Measurements from ENCODE around the gene ZFP36L1.

ZFP36L1 gene

DNA sequence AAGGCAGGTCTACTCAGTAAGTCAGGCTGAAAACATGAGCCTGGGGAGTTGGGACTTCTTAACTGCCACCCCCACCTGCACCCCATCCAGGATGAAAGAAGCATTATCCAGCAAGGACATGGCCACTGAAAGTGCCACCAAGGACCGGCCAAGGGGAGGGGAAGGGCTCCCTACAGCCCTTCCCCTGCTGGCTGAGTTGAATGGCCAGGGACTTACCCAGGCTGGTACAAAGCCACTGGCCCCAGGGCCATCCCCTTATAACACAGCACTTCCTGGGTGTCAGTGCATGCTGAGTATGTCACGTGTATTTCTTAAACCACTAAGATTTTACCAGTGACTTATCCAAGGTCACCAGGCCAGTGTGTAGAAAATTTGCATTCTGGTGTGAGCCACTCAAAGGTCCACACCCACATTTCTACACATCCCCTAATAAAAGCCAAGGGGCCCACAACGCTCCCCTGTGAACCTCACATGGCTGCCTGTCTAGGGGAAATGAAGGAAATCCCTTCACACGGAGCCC, 29.3 kb upstream of the ZFP36L1 start:
- TF ChIP-seq, protein P1, sequence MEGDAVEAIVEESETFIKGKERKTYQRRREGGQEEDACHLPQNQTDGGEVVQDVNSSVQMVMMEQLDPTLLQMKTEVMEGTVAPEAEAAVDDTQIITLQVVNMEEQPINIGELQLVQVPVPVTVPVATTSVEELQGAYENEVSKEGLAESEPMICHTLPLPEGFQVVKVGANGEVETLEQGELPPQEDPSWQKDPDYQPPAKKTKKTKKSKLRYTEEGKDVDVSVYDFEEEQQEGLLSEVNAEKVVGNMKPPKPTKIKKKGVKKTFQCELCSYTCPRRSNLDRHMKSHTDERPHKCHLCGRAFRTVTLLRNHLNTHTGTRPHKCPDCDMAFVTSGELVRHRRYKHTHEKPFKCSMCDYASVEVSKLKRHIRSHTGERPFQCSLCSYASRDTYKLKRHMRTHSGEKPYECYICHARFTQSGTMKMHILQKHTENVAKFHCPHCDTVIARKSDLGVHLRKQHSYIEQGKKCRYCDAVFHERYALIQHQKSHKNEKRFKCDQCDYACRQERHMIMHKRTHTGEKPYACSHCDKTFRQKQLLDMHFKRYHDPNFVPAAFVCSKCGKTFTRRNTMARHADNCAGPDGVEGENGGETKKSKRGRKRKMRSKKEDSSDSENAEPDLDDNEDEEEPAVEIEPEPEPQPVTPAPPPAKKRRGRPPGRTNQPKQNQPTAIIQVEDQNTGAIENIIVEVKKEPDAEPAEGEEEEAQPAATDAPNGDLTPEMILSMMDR (IDR thresholded peaks at IDR 0.05; ENCODE audit: insufficient read depth, low read length, missing control alignments) = no peak
- H3K4me3 ChIP-seq (ENCODE audit: low read depth, low read length) = no peak overlapping the region
- ChIA-PET CTCF (interaction anchor here (4.9 to 11.6 kb wide), 3 partner anchors 21 to 940 kb away, joined by 27 to 149 read pairs (median 28); no protein-coding TSS in a partner anchor), POLR2A (no interaction called here)
- no peak for DNase-seq (ENCODE audit: low read depth, low spot score)

GRCh38 chr14:68820999-68821683, 28.3 kb upstream of the ZFP36L1 start:
- no peak overlapping the region for H3K4me3 ChIP-seq (ENCODE audit: low read depth, low read length)
- ChIA-PET POLR2A (no interaction called here), CTCF (interaction anchor here (0.5 to 11.6 kb wide), 7 partner anchors 9 to 887 kb away, joined by 3 to 184 read pairs (median 13); no protein-coding TSS in a partner anchor)
- TF ChIP-seq, protein P1 (IDR thresholded peaks at IDR 0.05; ENCODE audit: insufficient read depth, low read length, missing control alignments) = no peak
- no peak for DNase-seq (ENCODE audit: low read depth, low spot score)

GRCh38 chr14:68820536-68820935, 27.7 kb upstream of the ZFP36L1 start:
- TF ChIP-seq, protein P1 (IDR thresholded peaks at IDR 0.05; ENCODE audit: insufficient read depth, low read length, missing control alignments) = no peak
- CTCF ChIA-PET = interaction anchor here (0.6 to 11.6 kb wide), 5 partner anchors 10 to 886 kb away, joined by 3 to 184 read pairs (median 13); no protein-coding TSS in a partner anchor
- DNase-seq (ENCODE audit: low read depth, low spot score) = no peak
- H3K4me3 ChIP-seq (ENCODE audit: low read depth, low read length) = no peak overlapping the region
- POLR2A ChIA-PET = no interaction called here

GRCh38 chr14:68820119-68820518, 27.3 kb upstream of the ZFP36L1 start:
- no peak for DNase-seq (ENCODE audit: low read depth, low spot score)
- ChIA-PET POLR2A (no interaction called here), CTCF (interaction anchor here (2.3 to 11.6 kb wide), 5 partner anchors 24 to 886 kb away, joined by 12 to 184 read pairs (median 58); no protein-coding TSS in a partner anchor)
- TF ChIP-seq, protein P1 (IDR thresholded peaks at IDR 0.05; ENCODE audit: insufficient read depth, low read length, missing control alignments) = no peak
- no peak overlapping the region for H3K4me3 ChIP-seq (ENCODE audit: low read depth, low read length)

DNA sequence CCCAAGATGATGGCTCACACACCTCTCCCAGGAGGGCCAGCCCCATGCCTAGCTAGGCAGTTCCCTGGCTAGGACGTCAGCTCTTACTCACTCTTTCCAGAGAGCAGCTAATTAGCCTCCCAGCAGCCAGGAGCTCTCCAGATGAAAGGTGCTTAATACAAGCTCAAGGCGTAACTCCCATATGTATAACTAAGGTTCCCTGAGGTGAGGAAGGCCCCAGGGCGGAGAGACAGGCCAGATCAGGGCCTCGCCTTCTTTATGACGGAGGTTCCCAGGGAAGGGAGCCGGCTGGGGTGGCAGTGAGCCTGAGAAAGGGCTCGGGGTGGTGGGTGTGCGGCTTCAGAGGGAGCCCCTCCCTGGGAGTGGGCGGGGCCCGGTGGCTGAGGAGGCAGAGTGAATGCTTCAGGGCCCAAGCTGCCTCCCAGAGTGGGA, 26.4 kb upstream of the ZFP36L1 start:
- no peak overlapping the region for H3K4me3 ChIP-seq (ENCODE audit: low read depth, low read length)
- POLR2A ChIA-PET = no interaction called here
- TF ChIP-seq, protein P1 (IDR thresholded peaks at IDR 0.05; ENCODE audit: insufficient read depth, low read length, missing control alignments) = no peak
- CTCF ChIA-PET = interaction anchor here (1.5 to 11.6 kb wide), 10 partner anchors 24 to 981 kb away, joined by 4 to 184 read pairs (median 44); partner anchors contain the start of gene ZFP36L1
- DNase-seq (ENCODE audit: low read depth, low spot score) = no peak

Measured in AG04449 (cell line).